ENCODE results near the gene SMIM27.

DNA sequence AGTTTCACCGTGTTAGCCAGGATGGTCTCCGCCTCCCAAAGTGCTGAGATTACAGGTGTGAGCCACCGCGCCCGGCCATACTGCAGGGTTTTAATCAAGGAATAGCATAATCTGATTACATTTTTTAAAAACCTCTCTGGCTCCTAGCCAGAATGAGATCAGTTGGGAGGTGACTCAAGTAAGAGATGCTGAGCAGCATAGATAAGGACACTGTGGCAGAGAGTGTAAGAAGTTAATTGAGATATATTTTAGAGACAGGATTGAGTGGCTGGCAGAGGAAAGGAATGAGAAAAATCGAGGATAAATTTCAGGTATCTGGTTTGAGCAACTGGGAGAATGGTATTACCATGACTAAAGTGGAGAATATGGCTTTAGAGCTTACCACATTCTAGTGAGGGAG, 18.8 kb upstream of the SMIM27 start:
- TF ChIP-seq, protein P1, sequence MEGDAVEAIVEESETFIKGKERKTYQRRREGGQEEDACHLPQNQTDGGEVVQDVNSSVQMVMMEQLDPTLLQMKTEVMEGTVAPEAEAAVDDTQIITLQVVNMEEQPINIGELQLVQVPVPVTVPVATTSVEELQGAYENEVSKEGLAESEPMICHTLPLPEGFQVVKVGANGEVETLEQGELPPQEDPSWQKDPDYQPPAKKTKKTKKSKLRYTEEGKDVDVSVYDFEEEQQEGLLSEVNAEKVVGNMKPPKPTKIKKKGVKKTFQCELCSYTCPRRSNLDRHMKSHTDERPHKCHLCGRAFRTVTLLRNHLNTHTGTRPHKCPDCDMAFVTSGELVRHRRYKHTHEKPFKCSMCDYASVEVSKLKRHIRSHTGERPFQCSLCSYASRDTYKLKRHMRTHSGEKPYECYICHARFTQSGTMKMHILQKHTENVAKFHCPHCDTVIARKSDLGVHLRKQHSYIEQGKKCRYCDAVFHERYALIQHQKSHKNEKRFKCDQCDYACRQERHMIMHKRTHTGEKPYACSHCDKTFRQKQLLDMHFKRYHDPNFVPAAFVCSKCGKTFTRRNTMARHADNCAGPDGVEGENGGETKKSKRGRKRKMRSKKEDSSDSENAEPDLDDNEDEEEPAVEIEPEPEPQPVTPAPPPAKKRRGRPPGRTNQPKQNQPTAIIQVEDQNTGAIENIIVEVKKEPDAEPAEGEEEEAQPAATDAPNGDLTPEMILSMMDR (conservative IDR thresholded peaks at IDR 0.05; ENCODE audit: low read depth, low read length), result no peak
- no peak for TF ChIP-seq RAD21 (IDR thresholded peaks at IDR 0.05; ENCODE audit: low read length)
- TF ChIP-seq BHLHE40 (IDR thresholded peaks at IDR 0.05; ENCODE audit: low read depth, low read length), result no peak
- no peak for TF ChIP-seq POLR2A (IDR thresholded peaks at IDR 0.05; ENCODE audit: low read depth, low read length)
- TF ChIP-seq, protein P2, sequence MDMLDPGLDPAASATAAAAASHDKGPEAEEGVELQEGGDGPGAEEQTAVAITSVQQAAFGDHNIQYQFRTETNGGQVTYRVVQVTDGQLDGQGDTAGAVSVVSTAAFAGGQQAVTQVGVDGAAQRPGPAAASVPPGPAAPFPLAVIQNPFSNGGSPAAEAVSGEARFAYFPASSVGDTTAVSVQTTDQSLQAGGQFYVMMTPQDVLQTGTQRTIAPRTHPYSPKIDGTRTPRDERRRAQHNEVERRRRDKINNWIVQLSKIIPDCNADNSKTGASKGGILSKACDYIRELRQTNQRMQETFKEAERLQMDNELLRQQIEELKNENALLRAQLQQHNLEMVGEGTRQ (IDR thresholded peaks at IDR 0.05; ENCODE audit: low read depth, low read length), result no peak
- TF ChIP-seq RCOR1 (IDR thresholded peaks at IDR 0.05; ENCODE audit: insufficient replicate concordance, low read length), result no peak

Data from IMR-90 (cell line).